NCI-H2107 (cell line): ENCODE results near the gene TIMM29.
"Not testable (repeated sequence)": the region's sequence is repeated elsewhere in the genome, so short reads cannot be mapped to it uniquely, and the experiment has no call there.

Source experiments
- DNase-seq: peaks from one replicate; lab custom pipeline; 2025; lab: John Stamatoyannopoulos, UW

TIMM29 gene

GRCh38 chr19:10912619-10913018 lies 16.0 kb upstream of the TIMM29 start:
- DNase-seq = no peak

GRCh38 chr19:10913716-10914340 lies 14.8 kb upstream of the TIMM29 start:
- no peak for DNase-seq

- no peak for DNase-seq
Observed at GRCh38 chr19:10915130-10916091, 13.2 kb upstream of the TIMM29 start.

GRCh38 chr19:10916602-10917001 lies 12.0 kb upstream of the TIMM29 start:
- DNase-seq = no peak

GRCh38 chr19:10918359-10918758 lies 10.3 kb upstream of the TIMM29 start:
- DNase-seq = no peak

GRCh38 chr19:10919352-10920287 lies 9.0 kb upstream of the TIMM29 start:
- peak; percentile 74 for DNase-seq

GRCh38 chr19:10920288-10920655 lies 8.3 kb upstream of the TIMM29 start:
- no peak for DNase-seq

GRCh38 chr19:10920781-10921180 lies 7.8 kb upstream of the TIMM29 start:
- no peak for DNase-seq

GRCh38 chr19:10921199-10921909 lies 7.3 kb upstream of the TIMM29 start:
- DNase-seq = no peak

GRCh38 chr19:10921910-10922637 lies 6.5 kb upstream of the TIMM29 start:
- DNase-seq = no peak

GRCh38 chr19:10922638-10923014 lies 6.0 kb upstream of the TIMM29 start:
- no peak for DNase-seq

GRCh38 chr19:10923260-10924112 lies 5.1 kb upstream of the TIMM29 start:
- DNase-seq = no peak

- DNase-seq = no peak
Observed at GRCh38 chr19:10924597-10924996, 4.0 kb upstream of the TIMM29 start.

- no peak for DNase-seq
Observed at GRCh38 chr19:10927730-10928562, 665 bp upstream of the TIMM29 start.

- DNase-seq = no peak
Observed at GRCh38 chr19:10929402-10929794, 787 bp downstream of the TIMM29 start.

GRCh38 chr19:10935371-10936059 lies 6.9 kb downstream of the TIMM29 start:
- DNase-seq = no peak

GRCh38 chr19:10936661-10937084 lies 8.1 kb downstream of the TIMM29 start:
- DNase-seq = peak; percentile 65

- DNase-seq = not testable (repeated sequence)
Observed at GRCh38 chr19:10941649-10942048, 13.0 kb downstream of the TIMM29 start.
